Activated CD8-positive, alpha-beta memory T cell treated with anti-CD3 and anti-CD28 coated beads, Interleukin-2, amount 50 U/mL, for 48 hours (primary cell): ENCODE results near the gene ANKS1B.
"Not testable (repeated sequence)": the region's sequence is repeated elsewhere in the genome, so short reads cannot be mapped to it uniquely, and the experiment has no call there.

ENCODE experiments used
- DNase-seq: peaks from one replicate; pipeline ENCODE4 v3.0.0-alpha.2; 2020

ANKS1B gene

GRCh38 chr12:99746538-99746937 is 238.2 kb downstream of the ANKS1B start:
- no peak for DNase-seq

- no peak for DNase-seq
These were observed 238.8 kb downstream of the ANKS1B start for GRCh38 chr12:99745895-99746294.

GRCh38 chr12:99745121-99745520 is 239.6 kb downstream of the ANKS1B start:
- no peak for DNase-seq

- DNase-seq = no peak
These were observed 247.9 kb downstream of the ANKS1B start for GRCh38 chr12:99736760-99737269.

GRCh38 chr12:99732131-99732530 is 252.6 kb downstream of the ANKS1B start:
- no peak for DNase-seq

- DNase-seq = no peak
These were observed 261.8 kb downstream of the ANKS1B start for GRCh38 chr12:99722690-99723486.

GRCh38 chr12:99721715-99722275 is 262.9 kb downstream of the ANKS1B start:
- no peak for DNase-seq

GRCh38 chr12:99720083-99720465 is 264.7 kb downstream of the ANKS1B start:
- DNase-seq = not testable (repeated sequence)

GRCh38 chr12:99719411-99720082 is 265.2 kb downstream of the ANKS1B start:
- not testable (repeated sequence) for DNase-seq

- not testable (repeated sequence) for DNase-seq
These were observed 268.8 kb downstream of the ANKS1B start for GRCh38 chr12:99715841-99716510.

- DNase-seq = not testable (repeated sequence)
These were observed 269.8 kb downstream of the ANKS1B start for GRCh38 chr12:99714921-99715320.

- no peak for DNase-seq
These were observed 270.7 kb downstream of the ANKS1B start for GRCh38 chr12:99713946-99714520.

GRCh38 chr12:99712281-99712680 is 272.5 kb downstream of the ANKS1B start:
- DNase-seq = no peak

GRCh38 chr12:99711246-99711645 is 273.5 kb downstream of the ANKS1B start:
- DNase-seq = no peak

- no peak for DNase-seq
These were observed 275.1 kb downstream of the ANKS1B start for GRCh38 chr12:99709619-99710018.

- DNase-seq = no peak
These were observed 275.6 kb downstream of the ANKS1B start for GRCh38 chr12:99709116-99709515.

- no peak for DNase-seq
These were observed 276.9 kb downstream of the ANKS1B start for GRCh38 chr12:99707883-99708282.

- DNase-seq = no peak
These were observed 277.8 kb downstream of the ANKS1B start for GRCh38 chr12:99706736-99707473.

- no peak for DNase-seq
These were observed 280.3 kb downstream of the ANKS1B start for GRCh38 chr12:99704458-99704857.

- no peak for DNase-seq
These were observed 280.7 kb downstream of the ANKS1B start for GRCh38 chr12:99704036-99704435.

GRCh38 chr12:99700032-99700431 is 284.7 kb downstream of the ANKS1B start:
- DNase-seq = no peak

GRCh38 chr12:99695050-99695449 is 289.7 kb downstream of the ANKS1B start:
- DNase-seq = no peak
